Measurements from ENCODE around the gene HIVEP3.

HIVEP3 gene

DNA sequence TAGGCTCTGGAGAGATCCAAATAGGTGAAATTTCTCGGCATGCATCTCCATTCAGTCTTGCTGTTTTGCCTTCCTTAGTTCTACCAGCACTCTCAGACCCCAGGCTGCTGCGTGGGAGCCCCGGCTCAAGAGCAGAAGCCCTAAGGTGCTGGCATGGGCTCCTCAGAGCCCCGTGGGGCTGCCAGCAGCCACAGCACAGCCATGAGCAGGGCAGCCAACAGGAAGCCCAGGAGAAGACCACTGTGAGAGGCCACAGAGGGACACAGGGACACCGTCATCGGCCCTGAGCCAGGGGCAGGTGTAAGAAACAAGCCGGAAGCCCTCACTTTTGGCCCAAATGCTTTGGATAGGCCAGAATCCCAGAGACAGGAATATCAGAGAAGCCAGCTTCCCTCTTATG lies 66.6 kb downstream of the HIVEP3 start:
- Histone ChIP-seq H3F3A (ENCODE audit: low read depth) (no peaks in the 10 kb centered on the region), H3K4me3 (ENCODE audit: low read length, poor library complexity, severe bottlenecking) (no peak overlapping the region), H3K9ac (ENCODE audit: low read depth, low read length, poor library complexity, severe bottlenecking) (no peak overlapping the region), H3K36me3 (ENCODE audit: insufficient read depth, low read length) (no peaks in the 10 kb centered on the region), H3K9me2 (replicated peaks; ENCODE audit: low read depth, low read length) (no peaks in the 10 kb centered on the region), H3K4me1 (ENCODE audit: insufficient read depth, low read length, poor library complexity, severe bottlenecking) (peaks cover 5% of the 10 kb centered on the region), H3K4me2 (ENCODE audit: low read depth, low read length, poor library complexity, severe bottlenecking) (no peak overlapping the region), H2AFZ (ENCODE audit: low read length) (no peak overlapping the region), H4K20me1 (ENCODE audit: insufficient read depth, low read length, poor library complexity, severe bottlenecking) (no peaks in the 10 kb centered on the region), H3K9me3 (ENCODE audit: insufficient read depth, low read depth, low read length) (no peaks in the 10 kb centered on the region), H3K79me2 (ENCODE audit: insufficient read depth, low read length) (no peaks in the 10 kb centered on the region), H3K27me3 (ENCODE audit: insufficient read depth, low read length, poor library complexity, severe bottlenecking) (no peaks in the 10 kb centered on the region)
- no peak for TF ChIP-seq EZH2phosphoT487 (IDR thresholded peaks at IDR 0.05; ENCODE audit: borderline replicate concordance)
- TF ChIP-seq CTCF (conservative IDR thresholded peaks at IDR 0.05; ENCODE audit: low read length) = no peak

DNA sequence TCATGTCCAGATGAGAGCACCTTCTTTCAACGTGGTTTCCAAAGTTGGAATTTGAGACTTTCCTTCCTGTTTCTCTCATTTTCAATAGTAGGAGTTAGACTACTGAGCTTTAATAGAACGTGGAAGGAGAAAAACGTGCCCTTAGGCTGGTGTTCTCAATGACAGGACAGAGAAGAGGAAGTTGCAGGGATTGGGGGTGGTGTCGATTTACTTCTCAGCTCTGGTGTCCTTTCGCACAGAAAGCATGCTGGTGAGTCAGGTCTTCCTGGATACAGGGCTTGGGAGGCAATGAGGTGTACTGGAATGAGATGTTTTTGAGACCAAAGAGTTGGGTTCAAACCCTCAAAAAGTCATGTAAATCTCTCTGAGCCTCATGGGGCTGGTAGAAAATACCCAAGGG lies 67.1 kb downstream of the HIVEP3 start:
- no peak overlapping the region for H2AFZ ChIP-seq (ENCODE audit: low read length)
- no peaks in the 10 kb centered on the region for H3F3A ChIP-seq (ENCODE audit: low read depth)
- H3K4me3 ChIP-seq (ENCODE audit: low read length, poor library complexity, severe bottlenecking) = no peak overlapping the region
- no peaks in the 10 kb centered on the region for H3K27me3 ChIP-seq (ENCODE audit: insufficient read depth, low read length, poor library complexity, severe bottlenecking)
- no peaks in the 10 kb centered on the region for H3K9me2 ChIP-seq (replicated peaks; ENCODE audit: low read depth, low read length)
- no peaks in the 10 kb centered on the region for H3K79me2 ChIP-seq (ENCODE audit: insufficient read depth, low read length)
- TF ChIP-seq CTCF (conservative IDR thresholded peaks at IDR 0.05; ENCODE audit: low read length) (no peak), EZH2phosphoT487 (IDR thresholded peaks at IDR 0.05; ENCODE audit: borderline replicate concordance) (no peak)
- H4K20me1 ChIP-seq (ENCODE audit: insufficient read depth, low read length, poor library complexity, severe bottlenecking) = no peaks in the 10 kb centered on the region
- no peak overlapping the region for H3K4me2 ChIP-seq (ENCODE audit: low read depth, low read length, poor library complexity, severe bottlenecking)
- no peaks in the 10 kb centered on the region for H3K9me3 ChIP-seq (ENCODE audit: insufficient read depth, low read depth, low read length)
- H3K4me1 ChIP-seq (ENCODE audit: insufficient read depth, low read length, poor library complexity, severe bottlenecking) = peaks cover 5% of the 10 kb centered on the region
- no peaks in the 10 kb centered on the region for H3K36me3 ChIP-seq (ENCODE audit: insufficient read depth, low read length)
- no peak overlapping the region for H3K9ac ChIP-seq (ENCODE audit: low read depth, low read length, poor library complexity, severe bottlenecking)

GRCh38 chr1:41850029-41850428 lies 68.7 kb downstream of the HIVEP3 start:
- Histone ChIP-seq H3K36me3 (ENCODE audit: insufficient read depth, low read length) (no peaks in the 10 kb centered on the region), H2AFZ (ENCODE audit: low read length) (no peak overlapping the region), H3K79me2 (ENCODE audit: insufficient read depth, low read length) (no peaks in the 10 kb centered on the region), H4K20me1 (ENCODE audit: insufficient read depth, low read length, poor library complexity, severe bottlenecking) (no peaks in the 10 kb centered on the region), H3F3A (ENCODE audit: low read depth) (no peaks in the 10 kb centered on the region), H3K4me2 (ENCODE audit: low read depth, low read length, poor library complexity, severe bottlenecking) (no peak overlapping the region), H3K9me3 (ENCODE audit: insufficient read depth, low read depth, low read length) (no peaks in the 10 kb centered on the region), H3K9me2 (replicated peaks; ENCODE audit: low read depth, low read length) (no peaks in the 10 kb centered on the region), H3K4me1 (ENCODE audit: insufficient read depth, low read length, poor library complexity, severe bottlenecking) (peaks cover 5% of the 10 kb centered on the region), H3K9ac (ENCODE audit: low read depth, low read length, poor library complexity, severe bottlenecking) (no peak overlapping the region), H3K27me3 (ENCODE audit: insufficient read depth, low read length, poor library complexity, severe bottlenecking) (no peaks in the 10 kb centered on the region), H3K4me3 (ENCODE audit: low read length, poor library complexity, severe bottlenecking) (no peak overlapping the region)
- TF ChIP-seq EZH2phosphoT487 (IDR thresholded peaks at IDR 0.05; ENCODE audit: borderline replicate concordance) (no peak), CTCF (conservative IDR thresholded peaks at IDR 0.05; ENCODE audit: low read length) (no peak)

All from Loucy (cell line).